HG03558 (cell line): ENCODE data around the gene YWHAQ.

Experiments used
- ATAC-seq: cut with Tn5 transposase; IDR thresholded peaks from one replicate; pipeline ENCODE4 v1.9.1; 2021; ENCODE audit warnings: moderate number of reproducible peaks; ENCODE audit not compliant: unreplicated experiment; ENCODE audit errors: extremely low read depth

Gene YWHAQ

GRCh38 chr2:9630736-9631552 lies at the start of gene YWHAQ:
Gene YWHAQ, minus strand, starts transcription at chr2:9630997. Its CDS starts 545 bp downstream, at chr2:9630452.
- ATAC-seq, result peak; percentile 89

GRCh38 chr2:9680082-9680481 lies 49.3 kb upstream of the YWHAQ start:
- no peak for ATAC-seq

- ATAC-seq, result no peak
Measured at GRCh38 chr2:9679218-9679617, 48.4 kb upstream of the YWHAQ start.

GRCh38 chr2:9678544-9678943 lies 47.7 kb upstream of the YWHAQ start:
- no peak for ATAC-seq

GRCh38 chr2:9675415-9676351 lies 44.9 kb upstream of the YWHAQ start:
- no peak for ATAC-seq

- ATAC-seq, result no peak
Measured at GRCh38 chr2:9674891-9675414, 44.2 kb upstream of the YWHAQ start.

GRCh38 chr2:9673914-9674481 lies 43.2 kb upstream of the YWHAQ start:
- no peak for ATAC-seq

GRCh38 chr2:9668687-9669345 lies 38.0 kb upstream of the YWHAQ start:
- ATAC-seq, result no peak

- no peak for ATAC-seq
Measured at GRCh38 chr2:9667826-9668225, 37.0 kb upstream of the YWHAQ start.

- no peak for ATAC-seq
Measured at GRCh38 chr2:9666306-9666705, 35.5 kb upstream of the YWHAQ start.

- ATAC-seq, result no peak
Measured at GRCh38 chr2:9665898-9666297, 35.1 kb upstream of the YWHAQ start.

- ATAC-seq, result no peak
Measured at GRCh38 chr2:9664365-9664764, 33.6 kb upstream of the YWHAQ start.

- ATAC-seq, result no peak
Measured at GRCh38 chr2:9663008-9663879, 32.4 kb upstream of the YWHAQ start.

GRCh38 chr2:9661261-9661660 lies 30.5 kb upstream of the YWHAQ start:
- no peak for ATAC-seq

- no peak for ATAC-seq
Measured at GRCh38 chr2:9660781-9661180, 30.0 kb upstream of the YWHAQ start.

- ATAC-seq, result no peak
Measured at GRCh38 chr2:9660154-9660553, 29.4 kb upstream of the YWHAQ start.

- no peak for ATAC-seq
Measured at GRCh38 chr2:9658972-9659371, 28.2 kb upstream of the YWHAQ start.

GRCh38 chr2:9657731-9658130 lies 26.9 kb upstream of the YWHAQ start:
- no peak for ATAC-seq

- ATAC-seq, result no peak
Measured at GRCh38 chr2:9657083-9657482, 26.3 kb upstream of the YWHAQ start.
